Cardiac fibroblast (primary cell): ENCODE measurements around the gene KLRC2.
"Not testable (repeated sequence)": the region's sequence is repeated elsewhere in the genome, so short reads cannot be mapped to it uniquely, and the experiment has no call there.

ENCODE experiments used
- DNase-seq, 2 donors: peaks; one replicate each; pipeline versions ENCODE4 v3.0.0 to v3.0.0-alpha.2; 2010; ENCODE audit warnings: low read depth in 2 of 2
- H3K4me3 ChIP-seq, 2 donors: replicated peaks in 1 of 2; 1 replicate in 1 of 2; 2 replicates in 1 of 2; pipeline ENCODE4 v1.5.1; 2011; ENCODE audit warnings: low read depth in 2 of 2, low read length in 2 of 2, mild to moderate bottlenecking in 2 of 2, moderate library complexity in 1 of 2
- TF ChIP-seq, protein P1 (sequence below): IDR thresholded peaks from one replicate; pipeline ENCODE4 v1.5.1; 2011; ENCODE audit warnings: low read depth, mild to moderate bottlenecking, low read length, inconsistent platforms

Gene KLRC2

DNA sequence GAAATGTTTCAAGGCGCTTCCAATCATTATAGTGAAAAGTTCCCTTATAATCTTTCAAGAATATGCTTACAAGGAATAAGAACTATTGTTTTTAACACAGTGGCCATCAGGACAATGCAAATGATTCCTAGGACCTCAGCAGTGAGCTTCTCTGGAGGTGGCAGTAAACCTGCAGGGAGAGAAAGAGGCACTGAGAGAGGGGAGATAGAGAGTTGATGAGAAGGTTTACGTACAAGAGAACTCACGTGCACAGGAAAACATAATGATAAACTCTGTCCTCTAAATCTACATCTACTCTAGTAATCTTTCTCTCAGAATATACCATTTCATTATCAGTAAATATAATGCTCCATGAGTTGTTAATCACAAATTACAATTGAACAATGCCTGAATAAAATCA, 27.0 kb downstream of the KLRC2 start:
- TF ChIP-seq, protein P1, sequence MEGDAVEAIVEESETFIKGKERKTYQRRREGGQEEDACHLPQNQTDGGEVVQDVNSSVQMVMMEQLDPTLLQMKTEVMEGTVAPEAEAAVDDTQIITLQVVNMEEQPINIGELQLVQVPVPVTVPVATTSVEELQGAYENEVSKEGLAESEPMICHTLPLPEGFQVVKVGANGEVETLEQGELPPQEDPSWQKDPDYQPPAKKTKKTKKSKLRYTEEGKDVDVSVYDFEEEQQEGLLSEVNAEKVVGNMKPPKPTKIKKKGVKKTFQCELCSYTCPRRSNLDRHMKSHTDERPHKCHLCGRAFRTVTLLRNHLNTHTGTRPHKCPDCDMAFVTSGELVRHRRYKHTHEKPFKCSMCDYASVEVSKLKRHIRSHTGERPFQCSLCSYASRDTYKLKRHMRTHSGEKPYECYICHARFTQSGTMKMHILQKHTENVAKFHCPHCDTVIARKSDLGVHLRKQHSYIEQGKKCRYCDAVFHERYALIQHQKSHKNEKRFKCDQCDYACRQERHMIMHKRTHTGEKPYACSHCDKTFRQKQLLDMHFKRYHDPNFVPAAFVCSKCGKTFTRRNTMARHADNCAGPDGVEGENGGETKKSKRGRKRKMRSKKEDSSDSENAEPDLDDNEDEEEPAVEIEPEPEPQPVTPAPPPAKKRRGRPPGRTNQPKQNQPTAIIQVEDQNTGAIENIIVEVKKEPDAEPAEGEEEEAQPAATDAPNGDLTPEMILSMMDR, result no peak
- H3K4me3 ChIP-seq, result no peak overlapping the region

DNA sequence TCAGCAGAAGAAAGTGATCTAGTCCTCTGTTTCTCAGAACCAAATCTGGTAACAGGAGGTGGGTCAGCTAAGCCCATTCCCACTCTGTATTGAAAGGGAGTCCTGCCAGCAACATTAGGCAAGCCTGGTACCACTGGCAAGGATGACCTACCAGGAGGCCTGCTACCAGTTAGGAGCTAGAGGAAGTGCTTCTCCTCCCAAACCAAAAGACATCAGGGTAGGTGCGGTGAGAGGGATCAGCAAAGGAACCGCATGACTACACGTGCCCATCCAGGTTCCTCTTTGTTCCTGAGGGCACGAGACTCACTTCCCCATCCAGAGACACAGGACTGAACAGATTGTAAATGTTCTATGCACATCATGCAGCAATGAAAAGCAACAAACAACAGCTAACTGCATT, 29.1 kb downstream of the KLRC2 start:
- DNase-seq, result no peak
- TF ChIP-seq, protein P1, result no peak
- H3K4me3 ChIP-seq, result no peak overlapping the region

More for the DNA sequence above, 27.0 kb downstream of the KLRC2 start:
- no peak for DNase-seq

DNA sequence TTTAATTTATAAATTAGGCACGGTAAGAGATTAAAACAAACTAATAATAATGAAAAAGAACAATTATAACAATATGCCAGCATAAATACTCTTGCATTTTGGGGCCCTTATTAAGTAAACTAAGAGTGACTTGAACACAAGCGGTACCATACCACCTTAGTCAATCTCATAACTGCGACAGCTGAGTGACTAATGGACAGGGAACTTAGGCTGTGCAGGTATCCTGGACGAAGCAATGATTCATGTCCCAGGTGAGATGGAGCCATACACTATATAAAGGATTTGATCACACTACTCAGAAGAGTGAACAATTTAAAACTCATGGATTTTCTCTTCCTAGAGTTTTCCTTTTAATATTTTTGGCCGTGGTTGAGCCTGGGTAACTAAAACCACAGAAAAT, 30.5 kb downstream of the KLRC2 start:
- no peak for DNase-seq
- TF ChIP-seq, protein P1, result no peak
- no peak overlapping the region for H3K4me3 ChIP-seq

DNA sequence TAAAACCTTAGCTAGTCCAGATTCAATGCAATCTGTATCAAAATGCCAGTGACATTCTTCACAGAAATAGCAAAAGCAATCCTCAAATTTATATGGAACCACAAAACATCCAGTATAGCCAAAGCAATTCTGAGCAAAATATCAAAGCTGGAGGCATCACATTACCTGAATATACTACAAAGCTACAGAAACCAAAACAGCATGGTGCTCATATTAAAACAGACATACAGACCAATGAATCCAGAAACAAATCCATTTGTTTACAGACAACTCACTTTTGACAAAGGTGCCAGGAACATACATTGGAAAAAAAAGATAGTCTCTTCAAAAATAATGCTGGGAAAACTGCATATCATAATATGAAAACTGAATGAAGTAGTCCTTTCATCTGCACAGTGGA, 31.0 kb downstream of the KLRC2 start:
- no peak for DNase-seq
- TF ChIP-seq, protein P1, result no peak
- no peak overlapping the region for H3K4me3 ChIP-seq

DNA sequence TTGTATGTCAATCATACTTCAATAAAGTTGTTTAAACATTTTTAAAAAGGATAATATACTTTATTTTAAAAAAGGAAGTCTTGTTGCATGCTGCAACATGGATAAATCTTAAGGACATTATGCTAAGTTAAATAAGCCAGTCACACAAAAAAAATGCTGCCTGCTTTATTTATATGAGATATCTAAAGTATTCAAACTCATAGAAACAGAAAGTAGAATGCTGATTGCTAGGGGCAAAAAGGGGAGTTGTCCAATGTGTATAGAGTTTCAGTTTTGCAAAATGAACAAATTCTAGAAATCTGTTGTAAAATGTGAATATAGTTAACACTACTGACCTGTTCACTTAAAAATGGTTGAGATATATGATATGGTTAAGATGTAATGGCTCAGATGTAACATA, 35.0 kb downstream of the KLRC2 start:
- no peak for DNase-seq
- TF ChIP-seq, protein P1, result no peak
- no peak overlapping the region for H3K4me3 ChIP-seq

DNA sequence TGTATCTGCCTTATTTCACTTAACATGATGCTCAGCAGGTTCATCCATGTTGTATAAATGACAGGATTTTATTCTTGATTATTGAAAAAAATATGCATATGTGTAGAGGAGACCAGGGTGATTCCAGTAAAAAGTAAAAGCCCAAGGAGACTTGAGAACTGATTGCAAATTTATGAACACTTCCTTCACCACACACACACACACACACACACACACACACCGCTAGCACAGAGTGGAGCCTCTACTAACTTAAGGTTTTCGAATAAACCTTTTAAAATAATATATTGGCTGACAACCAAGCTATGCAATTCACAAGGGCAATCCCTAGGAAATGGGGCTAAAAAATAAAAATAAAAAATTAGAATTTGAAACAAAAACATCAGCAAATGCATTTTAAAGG, 37.6 kb downstream of the KLRC2 start:
- TF ChIP-seq, protein P1, result no peak
- no peak overlapping the region for H3K4me3 ChIP-seq
- no peak for DNase-seq

DNA sequence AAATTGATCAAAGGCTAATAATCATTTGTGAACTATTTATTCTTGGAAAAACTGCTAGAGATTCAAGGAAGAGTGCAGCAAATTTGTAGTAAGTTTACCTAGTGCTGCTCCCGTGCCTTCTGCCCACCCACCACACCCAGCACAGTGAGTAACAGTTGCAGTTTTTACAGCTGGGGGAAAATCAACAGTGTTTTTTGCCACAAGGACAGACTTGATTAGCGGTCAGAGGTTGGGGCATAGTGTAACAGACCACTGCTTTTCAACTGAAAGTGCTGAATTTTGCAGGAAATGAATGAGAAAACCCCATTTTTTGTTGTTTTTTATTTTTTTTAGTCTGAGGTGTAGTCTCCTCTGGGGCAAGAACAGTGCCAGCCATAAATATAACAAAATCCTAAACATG, 38.5 kb downstream of the KLRC2 start:
- no peak for DNase-seq
- H3K4me3 ChIP-seq, result no peak overlapping the region
- TF ChIP-seq, protein P1, result no peak

DNA sequence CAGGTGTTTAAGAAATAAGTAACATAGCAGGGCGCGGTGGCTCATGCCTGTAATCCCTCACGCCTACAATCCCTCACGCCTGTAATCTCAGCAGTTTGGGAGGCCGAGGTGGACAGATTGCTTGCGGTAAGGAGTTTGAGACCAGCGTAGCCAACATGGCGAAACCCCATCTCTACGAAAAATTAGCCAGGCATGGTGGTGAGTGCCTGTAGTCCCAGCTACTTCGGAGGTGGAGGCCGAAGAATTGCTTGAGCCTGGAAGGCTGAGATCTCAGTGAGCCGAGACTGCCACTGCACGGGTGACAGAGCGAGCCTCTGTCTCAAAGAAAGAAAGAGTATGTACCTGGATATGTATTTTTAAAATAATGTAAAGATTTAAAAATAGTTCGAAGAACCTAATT, 39.6 kb downstream of the KLRC2 start:
- not testable (repeated sequence) for DNase-seq, H3K4me3 ChIP-seq
